Osteoblast (primary cell): ENCODE results near the gene PRKCQ. TPM values are rescaled to one million over a fixed set of nuclear protein-coding genes. Genes with fewer than 3 reads are reported as not detected.

Experiments used
- DNase-seq: peaks from one replicate; pipeline ENCODE4 v3.0.0; 2011; ENCODE audit warnings: low spot score, mixed read lengths; ENCODE audit not compliant: insufficient read length; ENCODE audit errors: missing footprints
- H2AFZ ChIP-seq: 2 replicates; pipeline ENCODE4 v1.6.0; 2011; ENCODE audit warnings: mild to moderate bottlenecking, low read length
- H3K27ac ChIP-seq: 2 replicates; pipeline ENCODE4 v1.5.1; 2011; ENCODE audit warnings: mild to moderate bottlenecking, low read depth, low read length, moderate library complexity
- H3K27me3 ChIP-seq: 2 replicates; pipeline ENCODE4 v1.6.0; 2012; ENCODE audit warnings: mild to moderate bottlenecking, control low read depth, inconsistent platforms, low read length, moderate library complexity; ENCODE audit not compliant: insufficient read depth
- H3K36me3 ChIP-seq: 2 replicates; pipeline ENCODE4 v1.5.1; 2011; ENCODE audit warnings: mild to moderate bottlenecking, low read length, control low read depth, moderate library complexity; ENCODE audit not compliant: insufficient read depth
- H3K4me1 ChIP-seq: 2 replicates; pipeline ENCODE4 v1.5.1; 2011; ENCODE audit warnings: mild to moderate bottlenecking, low read length, control low read depth, moderate library complexity; ENCODE audit not compliant: insufficient read depth
- H3K4me2 ChIP-seq: 2 replicates; pipeline ENCODE4 v1.6.0; 2011; ENCODE audit warnings: mild to moderate bottlenecking, low read length; ENCODE audit not compliant: insufficient read depth
- H3K4me3 ChIP-seq: fragments of 200-600 bp; sonication (generic); 3 replicates; pipeline ENCODE4 v1.5.1; 2012; ENCODE audit warnings: mild to moderate bottlenecking, low read length, inconsistent platforms; ENCODE audit not compliant: insufficient read depth
- H3K79me2 ChIP-seq: 2 replicates; pipeline ENCODE4 v1.6.0; 2012; ENCODE audit warnings: mild to moderate bottlenecking, low read length, control low read depth, inconsistent platforms; ENCODE audit not compliant: insufficient read depth
- H3K9me3 ChIP-seq: 2 replicates; pipeline ENCODE4 v1.5.1; 2011; ENCODE audit warnings: low read depth, low read length, control low read depth
- H4K20me1 ChIP-seq: 2 replicates; pipeline ENCODE4 v1.6.0; 2012; ENCODE audit warnings: mild to moderate bottlenecking, low read length, control low read depth; ENCODE audit not compliant: insufficient read depth
- CTCF ChIP-seq: IDR thresholded peaks from 2 replicates; pipeline ENCODE4 v1.5.1; 2011; ENCODE audit warnings: mild to moderate bottlenecking, low read depth, low read length, moderate library complexity; ENCODE audit errors: extremely low read depth
- total RNA-seq: library from RNA; depleted of rRNA; stranded (reverse); fragments of >200 nt; gene quantifications from 2 replicates; pipeline ENCODE4 v1.2.3, GENCODE V29; 2012

The PRKCQ gene
- total RNA-seq, 1 donor: not detected

GRCh38 chr10:6532321-6532720 is 47.8 kb downstream of the PRKCQ start:
- no peaks in the 10 kb centered on the region for H4K20me1 ChIP-seq
- H3K79me2 ChIP-seq: no peaks in the 10 kb centered on the region
- no peaks in the 10 kb centered on the region for H3K4me1 ChIP-seq
- no peak overlapping the region for H2AFZ ChIP-seq
- TF ChIP-seq CTCF: no peak
- no peaks in the 10 kb centered on the region for H3K36me3 ChIP-seq
- no peak overlapping the region for H3K4me3 ChIP-seq
- no peak for DNase-seq
- no peak overlapping the region for H3K4me2 ChIP-seq
- no peaks in the 10 kb centered on the region for H3K9me3 ChIP-seq
- no peak overlapping the region for H3K27ac ChIP-seq
- no peaks in the 10 kb centered on the region for H3K27me3 ChIP-seq

GRCh38 chr10:6530966-6531365 is 49.1 kb downstream of the PRKCQ start:
- no peaks in the 10 kb centered on the region for H3K79me2 ChIP-seq
- no peak overlapping the region for H2AFZ ChIP-seq
- no peaks in the 10 kb centered on the region for H3K4me1 ChIP-seq
- no peak for TF ChIP-seq CTCF
- no peaks in the 10 kb centered on the region for H3K9me3 ChIP-seq
- no peak overlapping the region for H3K4me3 ChIP-seq
- no peaks in the 10 kb centered on the region for H3K27me3 ChIP-seq
- no peaks in the 10 kb centered on the region for H3K36me3 ChIP-seq
- no peaks in the 10 kb centered on the region for H4K20me1 ChIP-seq
- DNase-seq: no peak
- no peak overlapping the region for H3K27ac ChIP-seq
- H3K4me2 ChIP-seq: no peak overlapping the region

DNA sequence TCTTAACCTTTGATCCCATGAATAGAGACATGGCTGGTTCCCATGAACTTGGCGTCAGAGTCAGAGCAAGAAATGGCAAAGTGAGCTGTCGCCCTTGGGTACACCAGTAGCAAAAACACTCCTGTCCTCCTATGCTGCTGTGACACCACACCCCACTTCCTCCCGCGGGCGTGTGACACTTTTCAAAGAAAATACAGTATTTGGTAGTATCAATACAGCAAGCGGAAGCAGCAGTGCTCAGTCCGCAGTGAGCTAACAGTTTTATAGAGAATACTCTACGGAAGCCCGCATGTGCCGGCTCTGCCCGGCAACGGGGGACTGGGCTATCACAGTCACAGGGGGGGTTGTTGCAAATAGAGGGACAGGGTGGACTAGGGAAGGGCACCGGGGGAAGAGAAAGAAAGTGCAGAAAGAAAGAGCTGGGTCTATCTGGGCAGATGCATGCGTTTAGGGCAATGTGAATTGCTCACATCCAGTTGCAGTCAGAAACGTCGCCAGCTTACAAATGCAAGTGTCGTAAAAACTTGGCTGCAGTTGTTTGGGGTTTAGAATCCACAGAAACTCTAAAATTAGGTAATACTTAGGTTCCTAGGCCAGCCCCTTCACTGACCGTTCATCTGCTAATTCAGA is 49.8 kb downstream of the PRKCQ start:
- no peak for TF ChIP-seq CTCF
- no peak overlapping the region for H3K27ac ChIP-seq
- no peak overlapping the region for H3K4me2 ChIP-seq
- no peaks in the 10 kb centered on the region for H3K36me3 ChIP-seq
- no peaks in the 10 kb centered on the region for H3K79me2 ChIP-seq
- no peaks in the 10 kb centered on the region for H3K27me3 ChIP-seq
- no peaks in the 10 kb centered on the region for H3K9me3 ChIP-seq
- no peak overlapping the region for H2AFZ ChIP-seq
- H4K20me1 ChIP-seq: no peaks in the 10 kb centered on the region
- H3K4me3 ChIP-seq: no peak overlapping the region
- H3K4me1 ChIP-seq: no peaks in the 10 kb centered on the region
- DNase-seq: no peak

- no peak for DNase-seq
- Histone ChIP-seq H3K27ac (no peak overlapping the region), H4K20me1 (no peaks in the 10 kb centered on the region), H3K9me3 (no peaks in the 10 kb centered on the region), H3K4me1 (no peaks in the 10 kb centered on the region), H3K27me3 (no peaks in the 10 kb centered on the region), H3K79me2 (no peaks in the 10 kb centered on the region), H2AFZ (no peak overlapping the region), H3K4me3 (no peak overlapping the region), H3K4me2 (no peak overlapping the region), H3K36me3 (no peaks in the 10 kb centered on the region)
- TF ChIP-seq CTCF: no peak
These were observed 51.7 kb downstream of the PRKCQ start for GRCh38 chr10:6528198-6528950.
